Fibroblast of gingiva (primary cell): Measurements from ENCODE around the gene ATP6V0C.
"Not testable (repeated sequence)": the region's sequence is repeated elsewhere in the genome, so short reads cannot be mapped to it uniquely, and the experiment has no call there.

Experiments
- DNase-seq: peaks from one replicate; pipeline ENCODE4 v3.0.0-alpha.2; 2011; ENCODE audit warnings: low read depth

ATP6V0C gene

GRCh38 chr16:2550283-2550878 lies 36.6 kb downstream of the ATP6V0C start:
- DNase-seq, result not testable (repeated sequence)

DNA sequence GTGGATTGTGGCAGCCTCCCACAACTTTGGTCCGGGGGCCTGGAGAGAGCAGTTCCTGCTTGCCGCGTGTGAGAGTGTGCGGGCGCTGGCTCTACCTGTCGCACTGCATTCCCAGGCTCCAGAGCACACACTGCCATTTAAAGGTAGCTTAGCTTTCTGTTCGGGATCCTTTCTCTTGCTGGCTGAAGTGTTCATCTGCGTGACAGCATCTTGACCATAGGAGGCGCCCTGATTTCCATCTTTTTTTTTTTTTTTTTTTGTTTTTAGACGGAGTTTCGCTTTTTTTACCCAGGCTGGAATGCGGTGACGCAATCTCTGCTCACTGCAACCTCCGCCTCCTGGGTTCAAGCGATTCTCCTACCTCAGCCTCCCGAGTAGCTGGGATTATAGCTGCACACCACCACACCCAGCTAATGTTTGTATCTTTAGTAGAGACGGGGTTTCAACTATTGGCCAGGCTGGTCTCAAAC lies 37.7 kb downstream of the ATP6V0C start:
- not testable (repeated sequence) for DNase-seq

- DNase-seq, result not testable (repeated sequence)
Measured at GRCh38 chr16:2554709-2555425, 41.1 kb downstream of the ATP6V0C start.

- not testable (repeated sequence) for DNase-seq
Measured at GRCh38 chr16:2557150-2557549, 43.4 kb downstream of the ATP6V0C start.

- not testable (repeated sequence) for DNase-seq
Measured at GRCh38 chr16:2560131-2560797, 46.5 kb downstream of the ATP6V0C start.

- not testable (repeated sequence) for DNase-seq
Measured at GRCh38 chr16:2560798-2561133, 47.0 kb downstream of the ATP6V0C start.

DNA sequence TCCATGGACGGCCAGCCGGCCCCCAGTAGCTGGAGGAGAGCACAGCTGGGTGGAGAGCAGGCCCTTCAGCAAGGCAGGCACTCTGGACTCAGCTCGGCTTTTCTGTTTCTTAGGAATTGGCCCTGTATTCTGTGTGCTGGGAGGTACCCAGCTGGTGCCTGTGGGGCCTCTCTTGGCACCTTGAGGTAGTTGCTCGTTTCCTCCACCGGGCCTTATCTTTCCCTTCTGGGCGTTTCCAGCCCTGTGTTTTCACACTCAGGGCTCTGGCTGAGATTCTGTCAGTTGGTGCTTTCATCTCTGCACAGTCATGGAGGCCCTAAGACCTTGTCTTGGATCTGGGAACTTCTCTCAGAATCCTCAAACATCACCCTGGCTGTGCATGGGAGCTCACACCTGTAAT lies 53.8 kb downstream of the ATP6V0C start:
- not testable (repeated sequence) for DNase-seq

GRCh38 chr16:2568573-2568972 lies 54.8 kb downstream of the ATP6V0C start:
- not testable (repeated sequence) for DNase-seq
